ENCODE data around the gene VWA3B.
"Not testable (repeated sequence)": the region's sequence is repeated elsewhere in the genome, so short reads cannot be mapped to it uniquely, and the experiment has no call there.

VWA3B gene, protein sequence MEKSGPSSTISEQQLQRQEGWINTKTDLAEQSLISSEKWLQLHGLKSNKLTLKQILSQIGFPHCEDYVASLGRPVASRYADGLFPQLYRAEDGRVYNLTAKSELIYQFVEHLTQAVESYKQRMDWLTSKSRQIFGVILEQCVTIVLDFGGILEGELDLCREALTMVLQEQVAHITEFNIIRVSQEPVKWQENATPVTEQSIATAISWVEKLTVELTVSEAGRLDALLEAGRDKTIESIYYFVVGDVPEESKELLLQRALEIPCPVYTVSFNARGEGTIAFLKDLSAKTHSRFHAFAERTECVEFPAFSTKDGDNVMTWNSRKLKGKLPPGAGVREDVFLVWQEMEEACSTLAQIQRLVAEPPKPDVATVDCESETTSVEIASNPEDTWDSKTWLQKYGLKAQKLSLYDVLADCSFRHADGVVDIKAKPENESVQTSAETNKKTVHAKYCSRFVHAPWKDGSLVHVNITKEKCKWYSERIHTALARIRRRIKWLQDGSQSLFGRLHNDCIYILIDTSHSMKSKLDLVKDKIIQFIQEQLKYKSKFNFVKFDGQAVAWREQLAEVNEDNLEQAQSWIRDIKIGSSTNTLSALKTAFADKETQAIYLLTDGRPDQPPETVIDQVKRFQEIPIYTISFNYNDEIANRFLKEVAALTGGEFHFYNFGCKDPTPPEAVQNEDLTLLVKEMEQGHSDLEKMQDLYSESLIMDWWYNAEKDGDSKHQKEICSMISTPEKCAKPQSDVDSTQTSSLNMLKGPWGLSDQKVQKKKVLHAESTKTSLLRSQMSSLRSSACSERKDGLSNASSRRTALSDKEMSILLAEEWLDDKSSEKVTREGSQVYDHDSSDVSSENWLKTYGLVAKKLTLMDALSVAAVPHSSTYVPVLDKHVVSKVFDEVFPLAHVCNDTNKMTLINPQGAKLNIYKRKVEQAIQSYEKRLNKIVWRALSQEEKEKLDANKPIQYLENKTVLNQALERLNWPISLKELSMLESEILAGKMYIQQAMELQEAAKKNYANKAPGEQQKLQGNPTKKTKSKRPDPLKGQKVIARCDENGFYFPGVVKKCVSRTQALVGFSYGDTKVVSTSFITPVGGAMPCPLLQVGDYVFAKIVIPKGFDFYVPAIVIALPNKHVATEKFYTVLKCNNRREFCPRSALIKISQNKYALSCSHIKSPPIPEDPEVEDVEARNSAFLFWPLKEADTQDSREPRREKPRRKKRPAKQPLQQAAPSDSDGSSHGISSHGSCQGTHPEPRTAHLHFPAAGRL (N-terminal part only)

DNA sequence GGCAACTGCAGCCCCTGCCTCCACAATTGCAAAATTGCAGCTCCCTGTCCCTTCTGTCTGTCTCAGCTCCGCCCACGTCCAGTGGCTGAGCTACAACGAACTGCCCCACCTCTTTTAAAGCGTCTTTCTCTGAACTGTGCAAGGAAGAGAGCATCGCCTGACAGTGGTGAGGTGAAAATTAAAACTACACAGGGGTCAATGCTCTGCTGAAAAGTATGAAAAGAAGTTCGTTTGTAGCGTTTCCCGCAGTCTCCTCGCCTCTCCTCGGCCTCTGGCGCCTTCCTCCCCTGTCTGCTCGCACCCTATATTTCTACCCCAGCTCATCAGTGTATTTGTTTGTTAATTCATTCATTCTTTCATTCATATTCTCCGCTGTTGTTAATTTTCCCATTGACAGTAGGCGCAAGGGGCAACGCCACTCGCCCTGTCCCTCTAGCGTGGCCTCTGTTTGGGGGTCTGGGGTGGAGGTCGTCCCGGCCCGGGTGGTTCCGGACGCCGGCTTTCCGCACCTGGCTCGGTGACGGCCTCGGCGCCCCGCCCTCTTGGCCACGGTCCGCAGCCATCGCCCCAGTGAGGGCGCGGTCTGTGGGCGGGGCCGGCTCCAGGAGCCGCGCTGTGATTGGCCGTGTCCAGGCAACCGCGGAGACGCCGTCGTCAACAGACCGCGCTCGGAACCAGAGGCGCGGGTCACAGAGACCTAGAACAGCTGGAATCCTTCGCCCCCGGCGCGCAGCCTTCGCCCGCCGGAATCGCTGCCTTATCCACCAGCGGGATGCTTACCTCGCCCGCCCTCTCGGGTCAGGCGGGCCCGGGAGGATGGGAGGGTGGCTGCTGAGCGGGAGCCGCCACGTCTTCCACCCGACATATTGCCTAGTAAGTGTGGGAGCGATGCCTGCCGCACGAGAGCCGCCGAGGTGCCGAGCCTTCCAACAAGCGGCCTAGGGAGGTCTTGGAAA is at the start of gene VWA3B:
VWA3B (plus strand) TSS at position 677 of the 956 bp plus-strand sequence. CDS start 5,926 bp downstream, outside the sequence.
- DNase-seq = peak; percentile 64

GRCh38 chr2:98037206-98037605 is 49.8 kb upstream of the VWA3B start:
- no peak for DNase-seq

DNA sequence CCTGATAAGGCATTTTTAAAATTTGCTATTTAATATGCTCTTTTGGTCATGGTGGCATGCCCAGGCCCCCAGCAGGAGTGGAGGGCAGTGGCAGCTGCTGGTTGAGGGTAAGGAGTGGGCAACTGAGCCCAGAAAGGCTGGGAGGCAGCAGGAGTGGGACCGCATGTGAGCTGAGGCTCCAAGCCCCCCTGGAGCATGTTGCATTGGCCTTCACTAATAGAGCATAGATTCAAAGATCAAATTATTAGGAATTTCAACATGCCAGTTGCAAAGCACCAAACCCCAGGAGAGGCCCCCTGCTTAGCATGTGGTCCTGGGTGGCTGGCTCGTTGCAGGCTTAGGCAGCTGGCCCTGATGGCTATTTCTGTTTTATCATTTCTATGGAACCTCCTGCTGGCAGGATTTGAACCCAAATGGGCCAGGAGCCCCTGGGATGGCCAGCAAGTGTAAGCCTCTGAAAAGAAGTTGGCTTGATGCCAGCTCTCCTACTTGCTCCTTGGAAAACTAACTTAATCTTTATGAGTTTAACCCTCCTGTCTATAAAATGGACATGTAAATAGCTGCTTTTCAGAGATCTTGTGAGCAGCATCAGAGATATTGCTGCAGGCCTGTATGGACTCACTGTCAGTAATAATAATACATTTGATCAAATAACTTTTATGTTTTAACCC is 49.2 kb upstream of the VWA3B start:
- DNase-seq = no peak

- DNase-seq = no peak
Observed at GRCh38 chr2:98039085-98039756, 47.7 kb upstream of the VWA3B start.

- no peak for DNase-seq
Observed at GRCh38 chr2:98040331-98040939, 46.5 kb upstream of the VWA3B start.

GRCh38 chr2:98043101-98043500 is 43.9 kb upstream of the VWA3B start:
- DNase-seq = no peak

DNA sequence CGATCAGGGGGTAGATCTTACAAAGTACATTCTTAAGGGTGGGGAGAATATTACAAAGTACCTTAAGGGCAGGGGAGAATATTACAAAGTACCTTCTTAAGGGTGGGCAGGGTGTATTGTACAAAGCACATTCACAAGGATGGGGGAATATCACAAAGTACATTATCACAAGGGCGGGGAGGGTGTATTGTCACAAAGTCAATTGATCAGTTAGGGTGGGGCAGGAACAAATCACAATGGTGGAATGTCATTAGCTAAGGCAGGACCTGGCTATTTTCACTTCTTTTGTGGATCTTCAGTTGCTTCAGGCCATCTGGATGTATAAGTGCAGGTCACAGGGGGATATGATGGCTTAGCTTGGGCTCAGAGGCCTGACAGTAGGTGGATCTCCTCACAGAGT is 42.2 kb upstream of the VWA3B start:
- not testable (repeated sequence) for DNase-seq

DNA sequence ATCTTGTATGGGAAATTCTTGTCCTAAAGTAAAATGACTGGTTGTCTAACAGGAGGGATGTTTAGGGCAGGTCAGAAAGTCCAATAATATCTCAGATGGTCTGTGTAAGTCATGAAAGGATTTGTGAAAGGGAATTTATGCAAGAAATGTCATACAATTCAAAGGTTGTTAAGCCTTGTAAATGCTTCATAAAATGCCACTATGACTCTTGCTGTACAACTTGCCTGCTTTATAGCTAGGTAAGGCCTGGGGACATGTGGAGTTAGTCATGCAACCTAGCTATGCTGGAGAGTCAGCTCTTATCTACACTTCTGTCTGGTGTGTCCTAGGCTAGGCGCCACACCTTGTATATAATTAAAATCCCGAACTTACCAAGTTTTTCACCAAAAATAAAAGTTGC is 36.9 kb upstream of the VWA3B start:
- no peak for DNase-seq

GRCh38 chr2:98058191-98058975 is 28.6 kb upstream of the VWA3B start:
- DNase-seq = no peak

- no peak for DNase-seq
Observed at GRCh38 chr2:98060277-98060676, 26.7 kb upstream of the VWA3B start.

DNA sequence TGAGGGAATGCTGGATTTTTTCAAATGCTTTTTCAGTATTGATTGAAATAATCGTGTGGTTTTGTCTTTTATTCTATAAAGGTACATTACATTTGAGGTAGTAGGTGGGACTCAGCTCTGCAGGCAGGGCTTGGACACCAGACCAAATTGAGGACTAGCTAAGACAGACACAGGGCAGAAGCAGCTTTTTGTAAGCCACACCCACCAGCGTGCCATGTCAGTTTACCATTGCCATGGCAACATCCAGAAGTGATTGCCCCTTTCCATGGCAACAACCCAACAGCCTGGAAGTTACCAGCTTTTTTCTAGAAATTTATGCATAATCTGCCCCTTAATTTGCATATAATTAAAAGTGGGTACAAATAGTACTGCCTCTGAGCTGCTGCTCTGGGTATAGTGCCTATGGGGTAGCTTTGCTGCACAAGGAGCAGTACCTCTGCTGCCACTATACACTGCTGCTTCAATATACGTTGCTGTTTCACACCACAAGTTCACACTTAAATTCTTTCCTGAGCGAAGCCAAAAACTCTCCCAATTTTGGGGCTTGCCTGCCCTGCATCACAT is 23.6 kb upstream of the VWA3B start:
- DNase-seq = no peak

- DNase-seq = no peak
Observed at GRCh38 chr2:98065808-98066207, 21.2 kb upstream of the VWA3B start.

GRCh38 chr2:98067160-98067559 is 19.8 kb upstream of the VWA3B start:
- DNase-seq = no peak

GRCh38 chr2:98070081-98070480 is 16.9 kb upstream of the VWA3B start:
- DNase-seq = no peak

- DNase-seq = no peak
Observed at GRCh38 chr2:98072442-98072841, 14.5 kb upstream of the VWA3B start.

DNA sequence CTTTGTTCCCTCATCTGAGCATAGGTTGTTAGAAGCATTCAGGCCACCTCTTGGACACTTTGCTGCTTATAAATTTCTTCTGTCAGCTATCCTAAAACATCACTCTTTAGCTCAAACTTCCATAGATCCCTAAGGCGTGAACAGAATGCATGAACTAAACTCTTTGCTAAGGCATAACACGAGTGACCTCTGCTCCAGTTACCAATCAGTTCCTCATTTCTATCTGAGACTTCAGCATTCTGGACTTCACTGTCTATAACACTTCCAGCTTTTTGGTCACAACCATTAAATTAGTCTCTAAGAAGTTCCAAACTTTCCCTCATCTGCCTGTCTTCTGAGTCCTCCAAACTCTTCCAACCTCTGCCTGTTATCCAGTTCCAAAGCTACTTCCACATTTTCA is 8.3 kb upstream of the VWA3B start:
- DNase-seq = no peak

GRCh38 chr2:98084151-98084868 is 2.7 kb upstream of the VWA3B start:
- no peak for DNase-seq

DNA sequence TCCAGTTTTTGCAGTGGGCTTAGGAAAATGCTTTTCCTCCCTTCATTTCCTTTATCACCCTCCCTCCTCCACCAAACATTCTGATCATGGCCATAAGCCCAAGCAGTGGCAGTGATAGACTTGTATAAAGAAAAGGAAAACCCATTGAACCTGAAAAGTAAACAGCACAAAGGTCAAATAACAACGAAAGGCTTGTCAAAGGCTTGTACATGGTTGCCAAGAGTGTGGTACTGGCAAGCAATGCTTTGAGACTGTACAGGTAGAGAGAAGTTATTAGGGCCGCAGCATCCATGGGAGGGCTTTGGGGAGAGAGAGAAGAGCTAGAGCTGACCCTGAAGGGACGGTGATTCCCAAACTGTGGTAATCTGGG is 2.1 kb upstream of the VWA3B start:
- no peak for DNase-seq

DNA sequence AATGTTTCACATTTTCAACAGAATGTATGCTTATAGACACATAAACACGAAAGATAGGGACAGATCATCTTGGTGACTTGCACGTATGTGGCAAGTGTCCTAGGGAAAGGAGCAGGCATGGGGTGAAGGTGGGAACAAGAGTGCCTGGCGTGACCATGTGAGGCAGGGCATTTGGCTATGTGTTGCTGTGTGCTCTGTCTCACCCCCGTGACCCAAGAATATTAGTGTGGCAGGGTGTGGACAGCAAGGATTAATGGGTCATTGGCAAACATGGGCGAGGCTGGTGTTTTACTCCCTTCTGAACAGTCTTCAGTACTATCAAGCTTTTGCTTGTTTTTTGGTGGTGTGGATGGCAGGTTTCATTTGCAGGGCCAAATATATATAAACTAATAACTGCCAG is 1.3 kb upstream of the VWA3B start:
- no peak for DNase-seq

Measured in NCI-H510A (cell line).